Heart right ventricle (tissue), 16 donors: ENCODE measurements around the gene LINGO3. TPM values are rescaled to one million over a fixed set of nuclear protein-coding genes. Genes with fewer than 3 reads are reported as not detected.
A peak's percentile ranks its signal among the peaks of the same experiment; 100 is the strongest.

Experiments used
- ATAC-seq, 8 donors: fragments of 200-7000 bp; cut with Tn5 transposase; one replicate each; pipeline ENCODE4 v1.9.1; 2020; ENCODE audit warnings: mild to moderate bottlenecking in 8 of 8, moderate library complexity in 8 of 8, moderate number of reproducible peaks in 1 of 8
- DNase-seq, 2 donors: peaks; one replicate each; pipeline ENCODE4 v3.0.0-alpha.2; 2020
- H3K27ac ChIP-seq, 10 donors: fragments of 200-600 bp; sonication (generic) in 2 of 10; one replicate each; pipeline versions ENCODE4 v1.5.0 to v1.8.0; 2020 to 2022; ENCODE audit warnings: mild to moderate bottlenecking in 3 of 10
- H3K27me3 ChIP-seq, 7 donors: fragments of 200-600 bp; one replicate each; pipeline ENCODE4 v1.8.0; 2021 to 2022; ENCODE audit warnings: mild to moderate bottlenecking in 2 of 7
- H3K36me3 ChIP-seq, 9 donors: fragments of 200-600 bp; sonication (generic) in 1 of 9; one replicate each; pipeline versions ENCODE4 v1.5.0 to v1.8.0; 2020 to 2022; ENCODE audit warnings: mild to moderate bottlenecking in 2 of 9
- H3K4me1 ChIP-seq, 9 donors: fragments of 200-600 bp; sonication (generic) in 1 of 9; one replicate each; pipeline versions ENCODE4 v1.5.0 to v1.8.0; 2020 to 2022; ENCODE audit warnings: mild to moderate bottlenecking in 4 of 9
- H3K4me3 ChIP-seq, 10 donors: fragments of 200-600 bp; sonication (generic) in 2 of 10; one replicate each; pipeline versions ENCODE4 v1.5.0 to v1.8.0; 2020 to 2022; ENCODE audit warnings: mild to moderate bottlenecking in 7 of 10, moderate library complexity in 2 of 10
- H3K9me3 ChIP-seq, 11 donors: fragments of 200-600 bp in 10 of 11; sonication (generic) in 2 of 11; one replicate each; pipeline versions ENCODE4 v1.5.0 to v1.8.0; 2013 to 2022; ENCODE audit warnings: mild to moderate bottlenecking in 2 of 11, control low read depth in 1 of 11, moderate library complexity in 1 of 11
- WGBS, 2 donors: extraction: QIAGEN DNeasy Blood & Tissue Kit; methylation state at CpG; one replicate each; pipeline ENCODE4 v1.1.7; 2013; ENCODE audit warnings: inconsistent platforms in 1 of 2; 5-methylcytosine and 5-hydroxymethylcytosine counted together
- intact Hi-C, 10 donors: fragments of 100-400 bp; cut with DNase I; formaldehyde crosslinking; loops; one replicate each; pipeline versions ENCODE4 v1.11.1 to v1.14.2; 2022
- polyA plus RNA-seq, 2 donors: library from polyadenylated mRNA; stranded (reverse); fragments of 200-250 nt; gene quantifications; one replicate each; pipeline ENCODE4 v1.2.3, GENCODE V29; 2013
- total RNA-seq, 10 donors: library from RNA; stranded (reverse); fragmentation: NEBNext Ultra II Directional in 3 of 10; extraction: Animal tissue kit (Norgen Biotek cat#: 25700) in 3 of 10; gene quantifications; one replicate each; pipeline versions ENCODE4 v1.2.1 to v1.2.4, GENCODE V29; 2021 to 2023
- TF ChIP-seq, protein P1 (sequence below), 9 donors: fragments of 200-600 bp; sonication (generic) in 2 of 9; IDR thresholded peaks; one replicate each; pipeline versions ENCODE4 v1.5.0 to v1.8.0; 2021 to 2022; ENCODE audit warnings: antibody characterized with exemption in 9 of 9, mild to moderate bottlenecking in 5 of 9, moderate library complexity in 1 of 9
- donor health status: Arrhythmogenic right ventricular cardiomyopathy.
- donor health status: ischemic (EF 13 %, LVEDD 7.1; RV severe dilation, severe dysfunction).
- donor health status: healthy with polysubstance abuse.
- donor health status: DM: no; HTN: yes; CAD: no.
- donor health status: DM: no; HTN: no; CAD: no.
- donor health status: ischemic (EF 25% LVEDD 6.9; RV normal size, moderate dysfunction).
- donor health status: ischemic (EF 25% LVEDD 5.7; RV mildly dilated, moderate dysfunction).
- donor health status: healthy.
- donor health status: DM: yes; HTN: yes; CAD: no.
- donor health status: Ischemic cardiomyopathy.
- donor health status: ischemic (EF 35%, LVEDD 5.7; RV mildly dilated, moderate dysfunction).
- donor health status: nonischemic (EF 11% LVEDD 7.7; RV severe dilation, severe dysfunction).
- donor health status: DM: yes; HTN: yes; CAD: no.
- donor health status: PGD.
- donor health status: ischemic (EF 29% LVEDD 5.4; RV normal size, mild dysfunction).
- donor health status: nonischemic (EF 23%, LVEDD 6.1; RV moderate dilation, normal function).

The LINGO3 gene
- total and polyA plus RNA-seq, 12 donors = not detected

GRCh38 chr19:2278459-2279158 is 29.3 kb downstream of the LINGO3 start:
- peaks cover 0 to 30% (median 0%) of the 10 kb centered on the region in 9 donors for H3K36me3 ChIP-seq
- H3K9me3 ChIP-seq = no peaks in the 10 kb centered on the region
- intact Hi-C loops = loop anchor here in 6 of 10 donors (5.0 to 10.0 kb wide), 5 partner anchors 39 to 124 kb away; partner anchors contain the start of genes AP3D1 (in 2 of the 6) and DOT1L (in 1 of the 6)
- TF ChIP-seq, protein P1, sequence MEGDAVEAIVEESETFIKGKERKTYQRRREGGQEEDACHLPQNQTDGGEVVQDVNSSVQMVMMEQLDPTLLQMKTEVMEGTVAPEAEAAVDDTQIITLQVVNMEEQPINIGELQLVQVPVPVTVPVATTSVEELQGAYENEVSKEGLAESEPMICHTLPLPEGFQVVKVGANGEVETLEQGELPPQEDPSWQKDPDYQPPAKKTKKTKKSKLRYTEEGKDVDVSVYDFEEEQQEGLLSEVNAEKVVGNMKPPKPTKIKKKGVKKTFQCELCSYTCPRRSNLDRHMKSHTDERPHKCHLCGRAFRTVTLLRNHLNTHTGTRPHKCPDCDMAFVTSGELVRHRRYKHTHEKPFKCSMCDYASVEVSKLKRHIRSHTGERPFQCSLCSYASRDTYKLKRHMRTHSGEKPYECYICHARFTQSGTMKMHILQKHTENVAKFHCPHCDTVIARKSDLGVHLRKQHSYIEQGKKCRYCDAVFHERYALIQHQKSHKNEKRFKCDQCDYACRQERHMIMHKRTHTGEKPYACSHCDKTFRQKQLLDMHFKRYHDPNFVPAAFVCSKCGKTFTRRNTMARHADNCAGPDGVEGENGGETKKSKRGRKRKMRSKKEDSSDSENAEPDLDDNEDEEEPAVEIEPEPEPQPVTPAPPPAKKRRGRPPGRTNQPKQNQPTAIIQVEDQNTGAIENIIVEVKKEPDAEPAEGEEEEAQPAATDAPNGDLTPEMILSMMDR (IDR thresholded peaks at IDR 0.05) = no peak
- DNase-seq (no peak), ATAC-seq (no peak)
- H3K4me1 ChIP-seq = peaks cover 6 to 43% (median 34%) of the 10 kb centered on the region in 9 donors
- 90% methylated on average over 33 of the region's 33 CpGs for WGBS, 2 donors
- peaks cover 0 to 14% (median 0%) of the 10 kb centered on the region in 7 donors for H3K27me3 ChIP-seq
- no peak overlapping the region for H3K27ac ChIP-seq
- no peak overlapping the region for H3K4me3 ChIP-seq

- Histone ChIP-seq H3K4me1 (peaks cover 17 to 49% (median 43%) of the 10 kb centered on the region in 9 donors), H3K27ac (no peak overlapping the region), H3K4me3 (no peak overlapping the region), H3K36me3 (peaks cover 0 to 45% (median 9%) of the 10 kb centered on the region in 9 donors), H3K27me3 (peaks cover 0 to 3% (median 0%) of the 10 kb centered on the region in 7 donors), H3K9me3 (no peaks in the 10 kb centered on the region)
- no peak for ATAC-seq
- TF ChIP-seq, protein P1 (IDR thresholded peaks at IDR 0.05) = no peak
- intact Hi-C loops = loop anchor here in 6 of 10 donors (5.0 to 10.0 kb wide), 5 partner anchors 40 to 122 kb away; partner anchors contain the start of genes AP3D1 (in 2 of the 6) and DOT1L (in 1 of the 6)
- WGBS, 2 donors = 83 to 84% methylated on average over 9 of the region's 9 CpGs
- DNase-seq = no peak
These were observed 30.8 kb downstream of the LINGO3 start for GRCh38 chr19:2277138-2277537.

GRCh38 chr19:2276429-2276986 is 31.4 kb downstream of the LINGO3 start:
- Histone ChIP-seq H3K9me3 (no peaks in the 10 kb centered on the region), H3K27ac (peak overlapping the region in 4 of 10 donors; percentile 29 to 56 (median 39)), H3K4me1 (peaks cover 15 to 49% (median 44%) of the 10 kb centered on the region in 9 donors), H3K27me3 (no peaks in the 10 kb centered on the region), H3K36me3 (peaks cover 0 to 51% (median 14%) of the 10 kb centered on the region in 9 donors), H3K4me3 (no peak overlapping the region)
- 92 to 93% methylated on average over 28 of the region's 28 CpGs for WGBS, 2 donors
- TF ChIP-seq, protein P1 (IDR thresholded peaks at IDR 0.05) = no peak
- intact Hi-C loops = loop anchor here in 6 of 10 donors (5.0 to 10.0 kb wide), 5 partner anchors 41 to 122 kb away; partner anchors contain the start of genes AP3D1 (in 2 of the 6) and DOT1L (in 1 of the 6)
- ATAC-seq (no peak), DNase-seq (no peak)
